Measurements from ENCODE around the gene HLTF.
A peak's percentile ranks its signal among the peaks of the same experiment; 100 is the strongest.

HLTF gene

GRCh38 chr3:149004622-149005021 is 81.7 kb downstream of the HLTF start:
- Histone ChIP-seq H3K9me3 (ENCODE audit: insufficient read depth, low read depth, low read length) (no peaks in the 10 kb centered on the region), H3K4me1 (ENCODE audit: insufficient read depth, low read length) (peaks cover 22% of the 10 kb centered on the region), H3K4me3 (ENCODE audit: low read length) (no peak overlapping the region), H3K36me3 (ENCODE audit: insufficient read depth, low read length) (0 out of 2 replicates have a peak, but pooled peaks cover 4% of the 10 kb centered on the region), H3K9ac (ENCODE audit: low read depth, low read length) (0 out of 2 replicates have a peak overlapping the region, but pooled peaks have one; percentile 16), H3K27ac (ENCODE audit: low read depth, low read length) (no peak overlapping the region), H3K27me3 (ENCODE audit: insufficient read depth, low read length) (no peaks in the 10 kb centered on the region)
- WGBS = 77% methylated on average over 4 of the region's 4 CpGs

GRCh38 chr3:149003653-149004305 is 82.6 kb downstream of the HLTF start:
- no peaks in the 10 kb centered on the region for H3K9me3 ChIP-seq (ENCODE audit: insufficient read depth, low read depth, low read length)
- H3K4me1 ChIP-seq (ENCODE audit: insufficient read depth, low read length) = peaks cover 31% of the 10 kb centered on the region
- 77% methylated on average over 6 of the region's 6 CpGs for WGBS
- 0 out of 2 replicates have a peak, but pooled peaks cover 4% of the 10 kb centered on the region for H3K36me3 ChIP-seq (ENCODE audit: insufficient read depth, low read length)
- H3K27me3 ChIP-seq (ENCODE audit: insufficient read depth, low read length) = no peaks in the 10 kb centered on the region
- no peak overlapping the region for H3K4me3 ChIP-seq (ENCODE audit: low read length)
- no peak overlapping the region for H3K27ac ChIP-seq (ENCODE audit: low read depth, low read length)
- H3K9ac ChIP-seq (ENCODE audit: low read depth, low read length) = no peak overlapping the region

- Histone ChIP-seq H3K4me3 (ENCODE audit: low read length) (no peak overlapping the region), H3K27ac (ENCODE audit: low read depth, low read length) (no peak overlapping the region), H3K9ac (ENCODE audit: low read depth, low read length) (no peak overlapping the region), H3K4me1 (ENCODE audit: insufficient read depth, low read length) (peaks cover 38% of the 10 kb centered on the region), H3K9me3 (ENCODE audit: insufficient read depth, low read depth, low read length) (no peaks in the 10 kb centered on the region), H3K36me3 (ENCODE audit: insufficient read depth, low read length) (0 out of 2 replicates have a peak, but pooled peaks cover 2% of the 10 kb centered on the region), H3K27me3 (ENCODE audit: insufficient read depth, low read length) (no peaks in the 10 kb centered on the region)
- WGBS = no CpG with 5 or more reads among the region's 3 CpGs
Observed at GRCh38 chr3:149001727-149002126, 84.6 kb downstream of the HLTF start.

GRCh38 chr3:149000206-149000745 is 86.1 kb downstream of the HLTF start:
- Histone ChIP-seq H3K4me3 (ENCODE audit: low read length) (no peak overlapping the region), H3K9ac (ENCODE audit: low read depth, low read length) (no peak overlapping the region), H3K36me3 (ENCODE audit: insufficient read depth, low read length) (peaks cover 17% of the 10 kb centered on the region), H3K27me3 (ENCODE audit: insufficient read depth, low read length) (no peaks in the 10 kb centered on the region), H3K4me1 (ENCODE audit: insufficient read depth, low read length) (peaks cover 38% of the 10 kb centered on the region), H3K9me3 (ENCODE audit: insufficient read depth, low read depth, low read length) (no peaks in the 10 kb centered on the region), H3K27ac (ENCODE audit: low read depth, low read length) (no peak overlapping the region)
- WGBS = 92% methylated on average over 2 of the region's 3 CpGs

GRCh38 chr3:148999806-149000205 is 86.5 kb downstream of the HLTF start:
- H3K4me1 ChIP-seq (ENCODE audit: insufficient read depth, low read length) = peaks cover 38% of the 10 kb centered on the region
- no peaks in the 10 kb centered on the region for H3K9me3 ChIP-seq (ENCODE audit: insufficient read depth, low read depth, low read length)
- H3K27me3 ChIP-seq (ENCODE audit: insufficient read depth, low read length) = no peaks in the 10 kb centered on the region
- no peak overlapping the region for H3K4me3 ChIP-seq (ENCODE audit: low read length)
- no peak overlapping the region for H3K9ac ChIP-seq (ENCODE audit: low read depth, low read length)
- peaks cover 18% of the 10 kb centered on the region for H3K36me3 ChIP-seq (ENCODE audit: insufficient read depth, low read length)
- WGBS = 42% methylated on average over 3 of the region's 3 CpGs
- H3K27ac ChIP-seq (ENCODE audit: low read depth, low read length) = no peak overlapping the region

GRCh38 chr3:148998715-148999423 is 87.5 kb downstream of the HLTF start:
- Histone ChIP-seq H3K27ac (ENCODE audit: low read depth, low read length) (peak overlapping the region; percentile 20; the same call in 1 of the 2 replicates), H3K36me3 (ENCODE audit: insufficient read depth, low read length) (peaks cover 18% of the 10 kb centered on the region), H3K4me3 (ENCODE audit: low read length) (no peak overlapping the region), H3K9me3 (ENCODE audit: insufficient read depth, low read depth, low read length) (no peaks in the 10 kb centered on the region), H3K27me3 (ENCODE audit: insufficient read depth, low read length) (no peaks in the 10 kb centered on the region), H3K4me1 (ENCODE audit: insufficient read depth, low read length) (peaks cover 28% of the 10 kb centered on the region), H3K9ac (ENCODE audit: low read depth, low read length) (no peak overlapping the region; the same call in 1 of the 2 replicates)
- WGBS = 72% methylated on average over 7 of the region's 7 CpGs

- Histone ChIP-seq H3K4me3 (ENCODE audit: low read length) (no peak overlapping the region), H3K36me3 (ENCODE audit: insufficient read depth, low read length) (peaks cover 18% of the 10 kb centered on the region), H3K27ac (ENCODE audit: low read depth, low read length) (no peak overlapping the region), H3K4me1 (ENCODE audit: insufficient read depth, low read length) (peaks cover 23% of the 10 kb centered on the region), H3K9me3 (ENCODE audit: insufficient read depth, low read depth, low read length) (no peaks in the 10 kb centered on the region), H3K9ac (ENCODE audit: low read depth, low read length) (no peak overlapping the region; the same call in 1 of the 2 replicates), H3K27me3 (ENCODE audit: insufficient read depth, low read length) (peaks cover 5% of the 10 kb centered on the region; the same call in 1 of the 2 replicates)
- 95% methylated on average over 3 of the region's 5 CpGs for WGBS
Observed at GRCh38 chr3:148998297-148998696, 88.0 kb downstream of the HLTF start.

- H3K4me3 ChIP-seq (ENCODE audit: low read length) = no peak overlapping the region
- peaks cover 12% of the 10 kb centered on the region for H3K27me3 ChIP-seq (ENCODE audit: insufficient read depth, low read length)
- no peak overlapping the region for H3K9ac ChIP-seq (ENCODE audit: low read depth, low read length)
- H3K9me3 ChIP-seq (ENCODE audit: insufficient read depth, low read depth, low read length) = no peaks in the 10 kb centered on the region
- H3K27ac ChIP-seq (ENCODE audit: low read depth, low read length) = no peak overlapping the region
- H3K4me1 ChIP-seq (ENCODE audit: insufficient read depth, low read length) = peaks cover 25% of the 10 kb centered on the region
- 100% methylated on average over 1 of the region's 1 CpG for WGBS
- peaks cover 18% of the 10 kb centered on the region for H3K36me3 ChIP-seq (ENCODE audit: insufficient read depth, low read length)
Observed at GRCh38 chr3:148997623-148998022, 88.7 kb downstream of the HLTF start.

GRCh38 chr3:148992635-148993255 is 93.6 kb downstream of the HLTF start:
- H3K4me1 ChIP-seq (ENCODE audit: insufficient read depth, low read length) = peaks cover 14% of the 10 kb centered on the region; the same call in 1 of the 2 replicates
- H3K27ac ChIP-seq (ENCODE audit: low read depth, low read length) = no peak overlapping the region
- H3K4me3 ChIP-seq (ENCODE audit: low read length) = peak overlapping the region; percentile 71
- peaks cover 27% of the 10 kb centered on the region for H3K27me3 ChIP-seq (ENCODE audit: insufficient read depth, low read length)
- WGBS = 89% methylated on average over 10 of the region's 10 CpGs
- peaks cover 18% of the 10 kb centered on the region for H3K36me3 ChIP-seq (ENCODE audit: insufficient read depth, low read length)
- no peaks in the 10 kb centered on the region for H3K9me3 ChIP-seq (ENCODE audit: insufficient read depth, low read depth, low read length)
- H3K9ac ChIP-seq (ENCODE audit: low read depth, low read length) = no peak overlapping the region

GRCh38 chr3:148992027-148992634 is 94.2 kb downstream of the HLTF start:
- Histone ChIP-seq H3K9ac (ENCODE audit: low read depth, low read length) (peak overlapping the region; percentile 71), H3K4me1 (ENCODE audit: insufficient read depth, low read length) (peaks cover 14% of the 10 kb centered on the region; the same call in 1 of the 2 replicates), H3K36me3 (ENCODE audit: insufficient read depth, low read length) (peaks cover 18% of the 10 kb centered on the region), H3K9me3 (ENCODE audit: insufficient read depth, low read depth, low read length) (no peaks in the 10 kb centered on the region), H3K27me3 (ENCODE audit: insufficient read depth, low read length) (peaks cover 27% of the 10 kb centered on the region), H3K27ac (ENCODE audit: low read depth, low read length) (no peak overlapping the region; the same call in 1 of the 2 replicates), H3K4me3 (ENCODE audit: low read length) (peak overlapping the region; percentile 71)
- WGBS = 4% methylated on average over 34 of the region's 34 CpGs
